Measurements from ENCODE around the gene CDC42.

DNA sequence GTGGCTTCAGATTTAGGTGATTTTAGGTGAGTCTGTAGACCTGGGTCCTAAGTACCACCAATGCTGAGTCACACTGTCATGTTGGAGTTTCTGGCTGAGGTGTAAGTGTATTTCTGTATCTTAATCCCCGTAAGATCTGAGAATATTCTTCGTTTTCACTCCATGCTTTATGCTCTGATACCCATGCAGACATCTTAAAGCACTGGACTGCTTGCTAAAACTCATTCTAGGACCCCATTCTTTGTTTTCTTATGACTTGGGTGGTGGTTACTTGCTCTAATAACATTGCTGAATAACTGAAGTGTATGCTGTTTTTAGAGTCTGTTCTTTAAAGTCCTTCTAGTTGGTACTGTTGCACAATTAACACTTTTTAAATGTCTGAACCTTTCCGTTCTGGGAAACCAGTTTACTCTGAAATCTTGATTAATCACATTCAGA is 36.6 kb downstream of the CDC42 start:
- TF ChIP-seq, protein P1, sequence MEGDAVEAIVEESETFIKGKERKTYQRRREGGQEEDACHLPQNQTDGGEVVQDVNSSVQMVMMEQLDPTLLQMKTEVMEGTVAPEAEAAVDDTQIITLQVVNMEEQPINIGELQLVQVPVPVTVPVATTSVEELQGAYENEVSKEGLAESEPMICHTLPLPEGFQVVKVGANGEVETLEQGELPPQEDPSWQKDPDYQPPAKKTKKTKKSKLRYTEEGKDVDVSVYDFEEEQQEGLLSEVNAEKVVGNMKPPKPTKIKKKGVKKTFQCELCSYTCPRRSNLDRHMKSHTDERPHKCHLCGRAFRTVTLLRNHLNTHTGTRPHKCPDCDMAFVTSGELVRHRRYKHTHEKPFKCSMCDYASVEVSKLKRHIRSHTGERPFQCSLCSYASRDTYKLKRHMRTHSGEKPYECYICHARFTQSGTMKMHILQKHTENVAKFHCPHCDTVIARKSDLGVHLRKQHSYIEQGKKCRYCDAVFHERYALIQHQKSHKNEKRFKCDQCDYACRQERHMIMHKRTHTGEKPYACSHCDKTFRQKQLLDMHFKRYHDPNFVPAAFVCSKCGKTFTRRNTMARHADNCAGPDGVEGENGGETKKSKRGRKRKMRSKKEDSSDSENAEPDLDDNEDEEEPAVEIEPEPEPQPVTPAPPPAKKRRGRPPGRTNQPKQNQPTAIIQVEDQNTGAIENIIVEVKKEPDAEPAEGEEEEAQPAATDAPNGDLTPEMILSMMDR (conservative IDR thresholded peaks at IDR 0.05; ENCODE audit: low read depth, low read length), result no peak
- TF ChIP-seq EZH2 (IDR thresholded peaks at IDR 0.05; ENCODE audit: low read length, unreplicated experiment), result no peak
- TF ChIP-seq EZH2phosphoT487 (IDR thresholded peaks at IDR 0.05; ENCODE audit: borderline replicate concordance, low read length), result no peak
